NCI-H526 (cell line): Measurements from ENCODE around the gene PTPRK.
"Not testable (repeated sequence)": the region's sequence is repeated elsewhere in the genome, so short reads cannot be mapped to it uniquely, and the experiment has no call there.

Source experiments
- DNase-seq, 2 experiments: peaks; one replicate each; lab custom pipeline; 2025; lab: John Stamatoyannopoulos, UW

PTPRK gene

GRCh38 chr6:128437685-128438084, 82.7 kb downstream of the PTPRK start:
- no peak for DNase-seq

GRCh38 chr6:128434752-128435151, 85.6 kb downstream of the PTPRK start:
- not testable (repeated sequence) for DNase-seq

DNA sequence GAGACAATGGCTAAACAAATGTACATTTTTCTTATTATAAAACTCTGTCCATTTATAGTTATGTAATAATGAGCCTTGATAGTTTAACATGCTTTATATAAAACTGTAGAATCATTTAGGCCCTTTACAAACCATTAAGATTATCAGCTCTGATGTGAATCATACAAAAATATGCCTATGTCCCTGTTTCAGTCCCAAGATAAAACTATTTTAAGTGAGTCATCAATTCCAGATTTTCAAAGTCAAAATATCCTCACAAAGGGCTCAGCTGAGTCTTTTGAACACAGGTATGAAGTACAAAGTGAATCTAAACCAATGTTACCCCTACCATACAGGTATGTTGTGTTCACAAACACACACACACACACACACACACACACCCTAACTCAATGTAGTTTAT, 88.0 kb downstream of the PTPRK start:
- DNase-seq, result no peak

GRCh38 chr6:128427139-128427538, 93.3 kb downstream of the PTPRK start:
- DNase-seq, result no peak

- DNase-seq, result no peak
Measured at GRCh38 chr6:128425856-128426255, 94.5 kb downstream of the PTPRK start.

DNA sequence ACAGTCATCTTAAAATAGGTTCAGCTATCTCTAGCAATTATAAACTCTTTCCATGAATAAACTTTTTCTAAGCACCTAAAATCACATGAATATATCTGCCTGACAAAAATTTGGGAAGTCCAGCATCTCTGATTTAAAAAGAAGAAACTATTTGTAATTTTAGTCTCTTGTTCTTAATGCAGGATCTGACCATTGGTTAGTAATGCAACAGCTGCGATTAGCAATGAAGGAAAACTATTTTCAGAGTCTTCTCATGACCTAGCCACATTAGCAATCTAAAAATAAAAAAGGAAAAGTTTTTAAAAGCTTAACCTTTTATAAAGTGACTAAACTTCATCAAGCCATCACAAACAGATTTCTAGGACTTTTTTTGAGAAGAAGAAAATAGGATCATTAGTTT, 97.5 kb downstream of the PTPRK start:
- no peak for DNase-seq

- DNase-seq, result no peak
Measured at GRCh38 chr6:128422200-128422599, 98.2 kb downstream of the PTPRK start.

- DNase-seq, result peak in 1 of 2 experiments; percentile 12
Measured at GRCh38 chr6:128421788-128422187, 98.6 kb downstream of the PTPRK start.

DNA sequence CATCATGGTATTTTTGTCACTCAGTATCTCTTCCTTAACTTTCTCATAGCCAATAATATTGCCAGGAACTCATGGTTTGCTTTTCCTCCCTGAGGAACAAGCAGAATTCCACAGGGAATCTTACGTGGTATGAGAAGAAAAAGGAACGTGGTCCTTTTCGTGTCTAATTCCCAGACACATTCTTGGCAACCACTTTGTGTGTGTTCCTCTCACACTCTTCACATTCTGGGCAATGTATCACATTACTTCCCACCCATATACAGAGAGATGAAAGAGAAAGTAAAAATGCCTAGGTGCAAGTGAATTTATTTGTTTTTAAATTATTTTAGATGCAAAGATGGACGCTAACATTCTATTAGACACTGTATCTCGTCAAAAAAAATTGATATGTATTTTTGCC, 102.7 kb downstream of the PTPRK start:
- no peak for DNase-seq

- DNase-seq, result no peak
Measured at GRCh38 chr6:128415387-128415786, 105.0 kb downstream of the PTPRK start.

DNA sequence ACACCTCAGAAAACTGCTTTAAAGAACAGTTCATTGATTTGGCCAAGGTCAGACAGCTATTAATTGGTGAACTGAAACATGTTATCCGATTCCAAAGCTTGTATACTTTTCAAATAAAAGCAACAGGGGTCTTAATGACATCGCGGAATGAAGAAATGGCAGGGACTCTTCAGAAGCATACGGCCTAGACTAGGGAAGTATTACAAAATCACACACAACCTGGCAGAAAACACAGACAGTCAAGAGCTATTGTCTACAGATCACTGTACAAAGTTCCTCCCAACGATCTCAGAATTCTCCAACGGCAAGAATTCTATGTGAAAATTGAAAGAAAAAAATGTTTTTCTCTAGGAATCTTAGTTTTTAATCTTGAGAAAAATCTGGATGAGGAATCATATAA, 105.5 kb downstream of the PTPRK start:
- DNase-seq, result no peak

GRCh38 chr6:128413291-128413690, 107.1 kb downstream of the PTPRK start:
- DNase-seq, result no peak

DNA sequence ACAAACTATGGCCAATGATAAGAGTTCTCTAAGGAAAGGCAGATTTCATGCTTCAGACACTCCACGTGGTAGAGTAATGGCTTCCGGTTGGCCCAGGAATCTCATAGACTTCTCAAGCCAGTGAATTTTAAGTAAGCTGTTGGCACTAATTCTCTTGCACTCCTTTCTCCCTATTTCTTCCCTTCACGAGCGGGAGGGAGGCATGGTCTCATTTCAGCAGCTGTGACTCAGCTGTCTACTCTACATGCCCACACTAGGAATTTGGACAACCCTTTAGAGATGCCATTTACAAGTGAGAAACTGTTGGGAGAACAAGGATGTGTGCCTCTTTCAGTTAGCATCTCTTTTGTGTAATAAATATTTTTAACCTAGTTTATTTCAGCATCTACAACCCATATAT, 107.7 kb downstream of the PTPRK start:
- DNase-seq, result no peak

DNA sequence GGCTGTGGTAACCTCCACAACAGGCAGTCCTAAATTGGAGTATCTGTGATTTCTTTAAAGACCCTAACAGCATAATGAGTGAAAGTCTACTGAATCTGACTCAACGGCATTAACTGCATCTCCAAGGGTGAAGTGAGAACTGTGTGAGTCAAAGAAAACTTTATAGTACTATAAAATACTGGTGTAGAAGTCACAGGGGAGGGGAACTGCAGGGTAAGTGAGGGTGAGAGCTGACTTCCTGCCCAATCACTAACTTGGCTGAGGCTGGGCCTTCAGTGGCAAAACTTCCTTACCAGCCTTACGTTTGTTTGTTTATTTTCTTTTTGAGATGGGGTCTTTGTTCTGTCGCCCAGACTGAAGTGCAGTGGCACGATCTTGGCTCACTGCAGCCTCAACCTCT, 109.8 kb downstream of the PTPRK start:
- DNase-seq, result no peak

- DNase-seq, result no peak
Measured at GRCh38 chr6:128409003-128409402, 111.4 kb downstream of the PTPRK start.

DNA sequence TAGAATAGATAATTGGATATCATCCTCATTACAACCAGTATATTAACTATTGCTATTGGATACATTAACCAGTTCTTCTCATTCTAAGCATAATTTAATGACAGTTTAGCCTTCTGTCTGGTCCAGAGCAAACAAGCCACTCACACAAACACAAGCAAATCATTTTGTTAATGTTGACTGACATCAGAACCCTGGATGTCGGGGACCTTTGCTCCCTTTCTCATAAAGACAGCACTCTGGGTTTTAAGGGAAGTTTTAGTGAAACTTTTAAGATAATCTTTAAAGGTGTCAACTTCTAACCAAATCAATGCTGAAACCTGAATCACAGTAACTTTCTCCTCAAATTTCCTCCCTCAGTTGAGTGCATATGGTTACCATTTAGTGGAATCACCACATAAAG, 113.9 kb downstream of the PTPRK start:
- no peak for DNase-seq

DNA sequence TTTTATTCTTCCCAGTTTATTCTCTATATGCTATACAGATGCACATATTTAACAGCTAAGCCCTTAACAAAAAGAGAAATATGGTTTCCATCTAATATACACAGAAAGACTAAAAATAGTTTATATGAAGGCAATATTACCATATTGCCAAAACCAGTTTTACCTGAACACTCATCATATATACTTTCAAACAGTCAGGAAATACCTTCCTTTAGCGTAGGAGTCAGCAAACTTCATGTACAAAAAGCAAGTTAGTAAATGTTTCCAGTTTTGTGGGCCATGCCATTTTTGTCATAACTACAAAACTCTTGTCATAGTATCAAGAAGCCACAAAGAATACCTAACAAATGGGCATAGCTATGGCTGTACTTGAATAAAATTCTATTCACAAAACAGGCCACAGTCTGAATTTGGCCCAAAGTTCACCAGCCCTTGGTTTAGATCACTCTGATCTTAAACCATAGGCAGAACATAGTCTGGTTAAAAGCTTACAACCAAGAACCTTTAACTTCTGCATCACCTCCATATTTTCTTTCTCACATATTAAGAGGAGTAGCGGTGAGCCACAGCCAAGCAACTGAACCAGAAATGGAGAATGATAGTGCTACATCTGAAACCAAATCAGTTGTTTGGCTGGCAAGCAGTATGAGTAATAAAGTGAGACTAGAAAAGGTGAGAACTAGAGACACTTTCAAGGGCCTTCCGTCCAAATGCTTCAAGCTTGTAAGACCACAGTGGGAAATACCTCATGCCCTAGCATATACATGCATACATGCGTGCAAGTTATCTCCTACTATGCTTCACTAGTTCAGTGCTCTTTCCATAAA, 116.6 kb downstream of the PTPRK start:
- no peak for DNase-seq

- DNase-seq, result no peak
Measured at GRCh38 chr6:128400875-128401274, 119.5 kb downstream of the PTPRK start.

GRCh38 chr6:128397996-128398395, 122.4 kb downstream of the PTPRK start:
- no peak for DNase-seq

DNA sequence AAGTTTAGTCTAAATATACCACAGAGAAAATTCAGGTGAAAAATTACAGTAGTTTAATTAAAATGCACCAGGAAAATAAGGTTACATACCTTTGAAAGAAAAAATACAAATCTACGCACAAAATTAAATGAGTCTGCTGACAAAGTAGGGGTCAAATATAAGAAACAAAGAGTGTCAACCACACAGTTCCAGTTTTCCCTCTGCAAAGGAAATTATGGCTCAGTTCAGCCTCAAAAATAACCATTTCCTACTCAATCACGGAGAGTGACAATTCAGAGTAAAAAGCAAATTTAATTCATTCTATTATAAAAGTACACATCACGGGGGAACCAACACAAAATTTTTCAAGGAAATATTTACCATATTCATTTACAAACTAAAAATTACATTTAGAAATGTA, 124.8 kb downstream of the PTPRK start:
- no peak for DNase-seq

- no peak for DNase-seq
Measured at GRCh38 chr6:128395188-128395587, 125.2 kb downstream of the PTPRK start.

DNA sequence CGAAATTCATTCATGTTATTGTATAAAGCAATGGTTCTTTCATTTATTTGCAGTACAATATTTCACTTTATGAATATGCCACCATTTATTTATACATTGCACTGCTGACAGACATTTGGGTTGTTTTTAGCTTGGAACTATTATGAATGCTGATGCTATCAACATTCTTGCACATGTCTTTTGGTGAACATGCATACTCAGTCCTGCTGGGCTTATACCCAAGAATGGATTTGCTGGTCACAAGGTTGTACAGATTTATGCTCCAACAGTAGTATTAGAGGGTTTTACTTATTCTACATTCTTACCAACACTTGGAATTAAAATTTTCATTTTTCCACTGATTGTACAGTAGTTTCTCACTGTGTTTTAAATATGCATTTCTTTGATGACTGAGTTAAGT, 126.2 kb downstream of the PTPRK start:
- no peak for DNase-seq

- DNase-seq, result no peak
Measured at GRCh38 chr6:128389820-128390534, 130.4 kb downstream of the PTPRK start.

- DNase-seq, result no peak
Measured at GRCh38 chr6:128388380-128388779, 132.0 kb downstream of the PTPRK start.
